BLaER1 treated with 17β-estradiol and CSF1 and Interleukin-3, amounts not matched to agents 10 nM and 100 nM (cell line): ENCODE measurements around the gene VPS26B.

Experiments
- H3K27ac ChIP-seq, 11 experiments: shearing (Covaris generic); formaldehyde crosslinking; 2 replicates each; pipeline ENCODE4 v1.8.1; 2022
- H3K27me3 ChIP-seq, 11 experiments: shearing (Covaris generic); formaldehyde crosslinking; 2 replicates each; pipeline ENCODE4 v1.8.1; 2022
- H3K36me3 ChIP-seq, 11 experiments: shearing (Covaris generic); formaldehyde crosslinking; 2 replicates each; pipeline ENCODE4 v1.8.1; 2022
- H3K4me1 ChIP-seq, 10 experiments: shearing (Covaris generic); formaldehyde crosslinking; 2 replicates each; pipeline ENCODE4 v1.8.1; 2022
- H3K4me2 ChIP-seq, 11 experiments: shearing (Covaris generic); formaldehyde crosslinking; 2 replicates each; pipeline ENCODE4 v1.8.1; 2022
- H3K4me3 ChIP-seq, 10 experiments: shearing (Covaris generic); formaldehyde crosslinking; 2 replicates each; pipeline ENCODE4 v1.8.1; 2022
- H3K9ac ChIP-seq, 11 experiments: shearing (Covaris generic); formaldehyde crosslinking; 2 replicates each; pipeline ENCODE4 v1.8.1; 2022
- H3K9me3 ChIP-seq, 11 experiments: shearing (Covaris generic); formaldehyde crosslinking; replicated peaks in 1 of 11; 2 replicates each; pipeline ENCODE4 v1.8.1; 2022
- H4K20me1 ChIP-seq, 11 experiments: shearing (Covaris generic); formaldehyde crosslinking; 2 replicates each; pipeline ENCODE4 v1.8.1; 2022
- Cebpa-rat ChIP-seq, 11 experiments: shearing (Covaris generic); IDR thresholded peaks; 2 replicates each; pipeline ENCODE4 v1.8.1; 2022

VPS26B gene

GRCh38 chr11:134258577-134258976 lies 34.1 kb downstream of the VPS26B start:
- Histone ChIP-seq H3K4me2 (no peak overlapping the region; a peak in 1 of 22 replicates), H3K4me1 (peaks cover 41 to 66% (median 44%) of the 10 kb centered on the region in 10 experiments), H3K27ac (no peak overlapping the region; a peak in 1 of 22 replicates), H4K20me1 (peaks cover 0 to 19% (median 4%) of the 10 kb centered on the region in 11 experiments; a peak in 7 of 22 replicates), H3K9ac (no peak overlapping the region), H3K27me3 (no peaks in the 10 kb centered on the region), H3K36me3 (peaks cover 42 to 68% (median 62%) of the 10 kb centered on the region in 11 experiments), H3K9me3 (no peaks in the 10 kb centered on the region), H3K4me3 (no peak overlapping the region)
- no peak for TF ChIP-seq Cebpa-rat (IDR thresholded peaks at IDR 0.05)

GRCh38 chr11:134260503-134260902 lies 36.0 kb downstream of the VPS26B start:
- peak in 2 of 11 experiments; percentile 56 to 62; a peak in 3 of 22 replicates for TF ChIP-seq Cebpa-rat (IDR thresholded peaks at IDR 0.05)
- H3K9me3 ChIP-seq = no peaks in the 10 kb centered on the region
- H4K20me1 ChIP-seq = peaks cover 0 to 24% (median 3%) of the 10 kb centered on the region in 11 experiments; a peak in 6 of 22 replicates
- peak overlapping the region in 10 of 11 experiments; percentile 23 to 60 (median 48); a peak in 16 of 22 replicates for H3K9ac ChIP-seq
- H3K36me3 ChIP-seq = peaks cover 42 to 81% (median 69%) of the 10 kb centered on the region in 11 experiments
- H3K27ac ChIP-seq = peak overlapping the region in 10 of 11 experiments; percentile 30 to 79 (median 70); a peak in 19 of 22 replicates
- H3K4me2 ChIP-seq = peak overlapping the region; percentile 67 to 92 (median 81)
- no peaks in the 10 kb centered on the region for H3K27me3 ChIP-seq
- peak overlapping the region in 3 of 10 experiments; percentile 16 to 26 (median 23); a peak in 4 of 20 replicates for H3K4me3 ChIP-seq
- peaks cover 31 to 61% (median 33%) of the 10 kb centered on the region in 10 experiments for H3K4me1 ChIP-seq

- Histone ChIP-seq H3K4me3 (peak overlapping the region in 3 of 10 experiments; percentile 7 to 26 (median 16); a peak in 3 of 20 replicates), H3K9me3 (no peaks in the 10 kb centered on the region), H3K36me3 (peaks cover 42 to 81% (median 69%) of the 10 kb centered on the region in 11 experiments), H4K20me1 (peaks cover 0 to 24% (median 1%) of the 10 kb centered on the region in 11 experiments; a peak in 6 of 22 replicates), H3K27ac (peak overlapping the region in 10 of 11 experiments; percentile 9 to 79 (median 70); a peak in 19 of 22 replicates), H3K4me1 (peaks cover 31 to 65% (median 33%) of the 10 kb centered on the region in 10 experiments), H3K27me3 (no peaks in the 10 kb centered on the region), H3K4me2 (peak overlapping the region; percentile 67 to 92 (median 81)), H3K9ac (peak overlapping the region in 10 of 11 experiments; percentile 15 to 51 (median 30); a peak in 12 of 22 replicates)
- TF ChIP-seq Cebpa-rat (IDR thresholded peaks at IDR 0.05) = no peak
These were observed 36.5 kb downstream of the VPS26B start for GRCh38 chr11:134260983-134261382.

GRCh38 chr11:134261626-134262488 lies 37.4 kb downstream of the VPS26B start:
- H3K4me3 ChIP-seq = no peak overlapping the region
- H3K27ac ChIP-seq = peak overlapping the region in 4 of 11 experiments; percentile 70 to 74 (median 70); a peak in 5 of 22 replicates
- no peak overlapping the region; a peak in 1 of 22 replicates for H3K9ac ChIP-seq

GRCh38 chr11:134264966-134265764 lies 40.7 kb downstream of the VPS26B start:
- Histone ChIP-seq H3K4me1 (peaks cover 26 to 72% (median 37%) of the 10 kb centered on the region in 10 experiments), H3K4me2 (peak overlapping the region in 3 of 11 experiments; percentile 16 to 24 (median 21); a peak in 4 of 22 replicates), H3K27ac (no peak overlapping the region), H3K27me3 (peaks cover 0 to 17% (median 9%) of the 10 kb centered on the region in 11 experiments; a peak in 12 of 22 replicates), H3K4me3 (no peak overlapping the region), H3K9me3 (no peaks in the 10 kb centered on the region), H3K9ac (no peak overlapping the region), H4K20me1 (peaks cover 0 to 24% (median 0%) of the 10 kb centered on the region in 11 experiments; a peak in 7 of 22 replicates), H3K36me3 (peaks cover 21 to 43% (median 36%) of the 10 kb centered on the region in 11 experiments)
- TF ChIP-seq Cebpa-rat (IDR thresholded peaks at IDR 0.05) = no peak

More at GRCh38 chr11:134261626-134262488, 37.4 kb downstream of the VPS26B start:
- Histone ChIP-seq H3K36me3 (peaks cover 42 to 74% (median 65%) of the 10 kb centered on the region in 11 experiments), H3K9me3 (no peaks in the 10 kb centered on the region), H3K4me1 (peaks cover 31 to 74% (median 38%) of the 10 kb centered on the region in 10 experiments), H4K20me1 (peaks cover 0 to 24% (median 0%) of the 10 kb centered on the region in 11 experiments; a peak in 6 of 22 replicates), H3K4me2 (peak overlapping the region; percentile 67 to 92 (median 81); a peak in 21 of 22 replicates), H3K27me3 (no peaks in the 10 kb centered on the region)
- TF ChIP-seq Cebpa-rat (IDR thresholded peaks at IDR 0.05) = no peak

DNA sequence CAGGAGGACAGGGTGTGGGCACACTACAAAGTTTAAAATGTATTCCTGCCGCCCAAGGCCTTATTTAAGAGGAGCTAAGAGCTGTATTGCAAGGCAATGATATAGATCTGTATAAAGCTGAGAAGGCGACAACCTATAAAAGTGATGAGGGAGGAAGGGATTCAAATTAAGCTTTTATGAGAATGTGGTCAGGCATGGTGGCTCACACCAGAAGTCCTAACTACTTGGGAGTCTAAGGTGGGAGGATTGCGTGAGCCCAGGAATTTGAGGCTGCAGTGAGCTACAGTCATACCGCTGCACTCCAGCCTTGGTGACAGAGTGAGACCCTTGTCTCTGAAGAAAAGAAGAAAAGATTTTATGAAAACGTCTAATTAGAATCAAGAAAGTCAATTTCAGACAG lies 42.0 kb downstream of the VPS26B start:
- peaks cover 0 to 23% (median 0%) of the 10 kb centered on the region in 11 experiments; a peak in 7 of 22 replicates for H4K20me1 ChIP-seq
- TF ChIP-seq Cebpa-rat (IDR thresholded peaks at IDR 0.05) = no peak
- H3K4me2 ChIP-seq = peak overlapping the region in 5 of 11 experiments; percentile 31 to 73 (median 60); a peak in 12 of 22 replicates
- H3K27ac ChIP-seq = peak overlapping the region in 4 of 11 experiments; percentile 43 to 67 (median 56); a peak in 7 of 22 replicates
- peaks cover 17 to 35% (median 29%) of the 10 kb centered on the region in 11 experiments for H3K36me3 ChIP-seq
- no peaks in the 10 kb centered on the region for H3K9me3 ChIP-seq
- H3K4me3 ChIP-seq = no peak overlapping the region
- H3K4me1 ChIP-seq = peaks cover 20 to 59% (median 28%) of the 10 kb centered on the region in 10 experiments; a peak in 19 of 20 replicates
- peak overlapping the region in 2 of 11 experiments; percentile 32 to 41; a peak in 3 of 22 replicates for H3K9ac ChIP-seq
- H3K27me3 ChIP-seq = peaks cover under 1 to 30% (median 10%) of the 10 kb centered on the region in 11 experiments; a peak in 18 of 22 replicates

DNA sequence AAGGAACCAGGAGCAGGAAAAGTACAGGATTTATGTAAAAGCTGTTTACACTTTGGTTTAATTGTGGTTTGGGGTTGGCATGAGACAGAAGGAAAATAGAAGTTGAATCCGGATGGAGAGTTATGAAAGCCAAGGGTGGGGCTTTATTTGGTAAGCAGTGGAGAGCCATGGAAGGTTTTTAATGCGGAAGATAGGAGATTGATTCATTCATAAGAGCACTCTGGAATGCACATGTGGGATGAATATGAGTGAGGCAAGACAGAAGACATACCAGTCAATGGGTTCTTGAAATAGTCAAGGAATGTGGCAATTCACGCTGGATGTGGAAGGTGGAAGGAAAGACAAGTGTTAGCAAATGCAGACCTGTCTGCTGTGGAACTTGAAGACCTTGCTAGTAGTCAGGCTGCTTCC lies 42.4 kb downstream of the VPS26B start:
- TF ChIP-seq Cebpa-rat (IDR thresholded peaks at IDR 0.05) = peak in 1 of 11 experiments; percentile 49; a peak in 2 of 22 replicates
- H3K27ac ChIP-seq = peak overlapping the region in 4 of 11 experiments; percentile 43 to 67 (median 59); a peak in 7 of 22 replicates
- H3K9ac ChIP-seq = peak overlapping the region in 2 of 11 experiments; percentile 32 to 41; a peak in 2 of 22 replicates
- peaks cover 5 to 34% (median 14%) of the 10 kb centered on the region in 11 experiments; a peak in 21 of 22 replicates for H3K27me3 ChIP-seq
- peak overlapping the region in 5 of 11 experiments; percentile 31 to 73 (median 60); a peak in 12 of 22 replicates for H3K4me2 ChIP-seq
- peaks cover 16 to 55% (median 24%) of the 10 kb centered on the region in 10 experiments; a peak in 19 of 20 replicates for H3K4me1 ChIP-seq
- H3K9me3 ChIP-seq = no peaks in the 10 kb centered on the region
- peaks cover 14 to 31% (median 25%) of the 10 kb centered on the region in 11 experiments for H3K36me3 ChIP-seq
- no peak overlapping the region for H3K4me3 ChIP-seq
- H4K20me1 ChIP-seq = peaks cover 0 to 19% (median 0%) of the 10 kb centered on the region in 11 experiments; a peak in 7 of 22 replicates
